Stomach (tissue), 4 donors: Measurements from ENCODE around the gene SCOC.

Experiments
- CTCF ChIP-seq, 7 experiments: fragments of 450-650 bp in 4 of 7; fragments of 200-600 bp in 3 of 7; sonication (generic) in 3 of 7; IDR thresholded peaks; one replicate each; pipeline ENCODE4 v1.5.1; 2016 to 2019; ENCODE audit warnings: antibody characterized with exemption in 7 of 7, control low read depth in 2 of 7, mild to moderate bottlenecking in 1 of 7
- EP300 ChIP-seq: sonication (generic); formaldehyde crosslinking; IDR thresholded peaks from one replicate; pipeline ENCODE4 v1.6.1; 2017; ENCODE audit warnings: antibody characterized with exemption
- POLR2A ChIP-seq, 4 donors: fragments of 450-650 bp; IDR thresholded peaks; one replicate each; pipeline ENCODE4 v1.6.1; 2016; ENCODE audit warnings: antibody characterized with exemption in 4 of 4, control low read depth in 2 of 4, mild to moderate bottlenecking in 1 of 4, moderate library complexity in 1 of 4

GRCh38 chr4:140353786-140354185 lies 19.7 kb upstream of the SCOC start:
- TF ChIP-seq POLR2A (IDR thresholded peaks at IDR 0.05) (no peak), CTCF (IDR thresholded peaks at IDR 0.05) (no peak), EP300 (no peak)
